ENCODE data around the gene ARID4A.
"Not testable (repeated sequence)": the region's sequence is repeated elsewhere in the genome, so short reads cannot be mapped to it uniquely, and the experiment has no call there.

Gene ARID4A

DNA sequence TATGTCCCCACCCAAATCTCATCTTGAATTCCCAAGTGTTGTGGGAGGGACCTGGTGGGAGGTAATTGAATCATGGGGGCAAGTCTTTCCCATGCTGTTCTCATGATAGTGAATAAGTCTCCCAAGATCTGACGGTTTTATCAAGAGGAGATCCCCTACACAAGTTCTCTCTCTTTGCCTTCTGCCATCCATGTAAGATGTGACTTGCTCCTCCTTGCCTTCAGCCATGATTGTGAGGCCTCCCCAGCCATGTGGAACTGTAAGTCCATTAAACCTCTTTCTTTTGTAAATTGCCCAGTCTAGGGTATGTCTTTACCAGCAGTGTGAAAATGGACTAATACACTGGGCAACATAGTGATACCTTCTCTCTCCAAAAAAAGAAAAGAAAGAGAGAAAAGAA, 118.6 kb downstream of the ARID4A start:
- H3K4me3 ChIP-seq (ENCODE audit: low read depth, low read length); DNase-seq (ENCODE audit: low read depth): not testable (repeated sequence)

Data from skeletal muscle cell (primary cell).